K562 (cell line): ENCODE results near the gene CLIP1. TPM values are rescaled to one million over a fixed set of nuclear protein-coding genes. Genes with fewer than 3 reads are reported as not detected.

ENCODE experiments used
- ASH1L ChIP-seq: fragments of 450-650 bp; IDR thresholded peaks from 2 replicates; pipeline ENCODE4 v1.6.1; 2018; ENCODE audit warnings: borderline replicate concordance, mild to moderate bottlenecking, low read depth; ENCODE audit not compliant: partially characterized antibody
- CBFB ChIP-seq: sonication (generic); formaldehyde crosslinking; IDR thresholded peaks from 2 replicates; pipeline ENCODE4 v1.4.0; 2020; ENCODE audit warnings: mild to moderate bottlenecking, missing genetic modification reagents
- CEBPG ChIP-seq, 3 experiments: fragments of 200-800 bp in 1 of 3; sonication (Bioruptor generic) in 1 of 3; sonication (generic) in 1 of 3; formaldehyde crosslinking in 1 of 3; IDR thresholded peaks in 2 of 3; conservative IDR thresholded peaks in 1 of 3; 2 replicates each; pipeline versions ENCODE4 v1.6.1 to v1.8.0; 2016 to 2022; ENCODE audit warnings: missing compliant biosample characterization in 2 of 3, missing genetic modification characterization in 2 of 3, mild to moderate bottlenecking in 1 of 3, missing genetic modification reagents in 1 of 3
- DNMT1 ChIP-seq: fragments of 450-650 bp; IDR thresholded peaks from 2 replicates; pipeline ENCODE4 v1.6.1; 2016; ENCODE audit warnings: antibody characterized with exemption, mild to moderate bottlenecking
- HDGF ChIP-seq: fragments of 450-650 bp; IDR thresholded peaks from 2 replicates; pipeline ENCODE4 v1.6.1; 2016
- IRF2 ChIP-seq: sonication (generic); formaldehyde crosslinking; IDR thresholded peaks from 2 replicates; pipeline ENCODE4 v1.8.1; 2022; ENCODE audit warnings: mild to moderate bottlenecking, missing genetic modification reagents
- NR3C1 ChIP-seq: sonication (generic); formaldehyde crosslinking; IDR thresholded peaks from 2 replicates; pipeline ENCODE4 v1.8.1; 2022; ENCODE audit warnings: missing genetic modification reagents
- PRPF4 ChIP-seq: fragments of 200-400 bp; formaldehyde crosslinking; IDR thresholded peaks from one replicate; pipeline ENCODE4 v1.6.1; 2017; ENCODE audit warnings: low read length, low read depth, mild to moderate bottlenecking; ENCODE audit not compliant: insufficient read depth, poor library complexity, severe bottlenecking
- SP1 ChIP-seq: sonication (generic); formaldehyde crosslinking; IDR thresholded peaks from 2 replicates; pipeline ENCODE4 v1.8.1; 2022; ENCODE audit warnings: mild to moderate bottlenecking, missing genetic modification reagents
- ZC3H11A ChIP-seq: IDR thresholded peaks from 2 replicates; pipeline ENCODE4 v1.6.1; 2012; ENCODE audit warnings: low read depth, low read length, improper control_type of control experiment
- ZNF124 ChIP-seq: sonication (generic); formaldehyde crosslinking; IDR thresholded peaks from 2 replicates; pipeline ENCODE4 v1.8.1; 2022; ENCODE audit warnings: missing genetic modification reagents
- polyA plus RNA-seq, 8 experiments: library from polyadenylated mRNA; depleted of rRNA in 4 of 8; stranded (reverse) in 5 of 8; unstranded in 3 of 8; fragments of >200 nt; fragmentation: Nextera tagmentation in 2 of 8; fragmentation: Illumina TruSeq in 1 of 8; extraction: Ambion mirVana in 2 of 8; extraction: Trizol in 1 of 8; gene quantifications; 2 replicates each; pipeline versions ENCODE4 v1.2.1 to v1.2.3, GENCODE V29; 2011 to 2014; ENCODE audit warnings: inconsistent platforms in 1 of 8, missing spikeins in 1 of 8
- total RNA-seq, 7 experiments: library from RNA; depleted of rRNA in 6 of 7; stranded (reverse); fragments of >200 nt in 6 of 7; fragmentation: Illumina TruSeq in 2 of 7; extraction: Trizol in 2 of 7; gene quantifications; 2 replicates each; pipeline versions ENCODE4 v1.2.1 to v1.2.3, GENCODE V29; 2011 to 2021; ENCODE audit warnings: low replicate concordance in 1 of 7
- TF ChIP-seq, protein P1 (sequence below): fragments of 450-650 bp; formaldehyde crosslinking; IDR thresholded peaks from 2 replicates; pipeline ENCODE4 v1.4.0; 2022; ENCODE audit warnings: missing genetic modification characterization
- TF ChIP-seq, protein P2 (sequence below): fragments of 250-450 bp; sonication (Bioruptor Pico); IDR thresholded peaks from 2 replicates; pipeline ENCODE4 v1.8.0; 2022; ENCODE audit warnings: moderate library complexity, mild to moderate bottlenecking, inconsistent platforms
- TF ChIP-seq, protein P3 (sequence below): fragments of 250-450 bp; sonication (Bioruptor Pico); IDR thresholded peaks from 2 replicates; pipeline ENCODE4 v1.9.0; 2021; ENCODE audit warnings: mild to moderate bottlenecking
- TF ChIP-seq, protein P4 (sequence below): fragments of 250-450 bp; sonication (Bioruptor Pico); IDR thresholded peaks from 2 replicates; pipeline ENCODE4 v1.5.0; 2020; ENCODE audit warnings: mild to moderate bottlenecking, borderline replicate concordance
- TF ChIP-seq, protein P5 (sequence below): sonication (generic); formaldehyde crosslinking; IDR thresholded peaks from 2 replicates; pipeline ENCODE4 v1.8.1; 2022; ENCODE audit warnings: missing genetic modification reagents
- TF ChIP-seq, protein P6 (sequence below): fragments of 450-650 bp; IDR thresholded peaks from 2 replicates; pipeline ENCODE4 v1.6.1; 2017; ENCODE audit warnings: antibody characterized with exemption

CLIP1 gene
- total and polyA plus RNA-seq, 9 of the 15 experiments (the other 6 are each of a cell fraction or from before 2014, with no cell fraction given), result 5.8 to 33.9 (median 27.6) TPM

DNA sequence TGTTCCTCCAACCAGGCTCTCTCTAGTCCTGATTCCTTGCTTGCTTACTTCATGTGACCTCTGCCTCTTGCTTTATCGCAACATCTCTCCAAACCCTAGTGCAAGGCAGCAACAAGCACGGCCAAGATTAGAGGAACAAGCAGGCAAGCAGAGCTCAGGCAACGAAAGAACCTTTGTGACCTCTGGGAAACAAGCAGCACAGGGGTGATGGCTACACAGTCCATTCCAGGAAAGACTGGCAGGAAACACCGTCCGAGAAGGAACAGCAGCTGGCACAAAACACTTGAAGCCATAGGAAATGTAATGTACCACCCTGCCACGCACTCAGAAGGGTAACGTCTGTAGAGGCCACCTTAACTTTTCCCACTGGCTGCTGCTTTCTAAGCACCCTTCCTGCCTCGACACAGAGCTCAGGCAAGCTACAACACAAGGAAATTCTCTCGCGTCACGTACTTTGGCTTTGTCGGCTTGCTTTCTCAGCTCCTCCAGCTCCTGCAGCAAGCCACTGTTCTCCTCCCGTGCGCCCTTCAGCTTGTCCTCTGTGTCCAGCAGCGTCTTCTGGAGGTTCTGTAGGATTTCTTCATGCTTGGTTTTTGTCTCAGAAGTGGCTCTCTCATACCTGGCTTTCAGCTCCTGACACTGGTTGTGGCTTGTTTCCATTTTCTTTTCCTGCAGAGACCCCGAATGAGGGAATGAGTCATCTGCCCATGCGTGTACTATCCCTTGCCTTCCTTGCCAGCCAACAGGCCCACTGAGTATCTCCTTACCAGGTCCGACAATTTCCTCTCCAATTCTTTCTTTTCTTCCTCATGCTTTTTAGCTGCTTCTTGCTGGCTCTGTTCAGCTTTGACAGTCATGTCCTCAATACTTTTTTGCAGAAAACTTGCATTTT lies 94.7 kb downstream of the CLIP1 start (continued):
- TF ChIP-seq, protein P1, sequence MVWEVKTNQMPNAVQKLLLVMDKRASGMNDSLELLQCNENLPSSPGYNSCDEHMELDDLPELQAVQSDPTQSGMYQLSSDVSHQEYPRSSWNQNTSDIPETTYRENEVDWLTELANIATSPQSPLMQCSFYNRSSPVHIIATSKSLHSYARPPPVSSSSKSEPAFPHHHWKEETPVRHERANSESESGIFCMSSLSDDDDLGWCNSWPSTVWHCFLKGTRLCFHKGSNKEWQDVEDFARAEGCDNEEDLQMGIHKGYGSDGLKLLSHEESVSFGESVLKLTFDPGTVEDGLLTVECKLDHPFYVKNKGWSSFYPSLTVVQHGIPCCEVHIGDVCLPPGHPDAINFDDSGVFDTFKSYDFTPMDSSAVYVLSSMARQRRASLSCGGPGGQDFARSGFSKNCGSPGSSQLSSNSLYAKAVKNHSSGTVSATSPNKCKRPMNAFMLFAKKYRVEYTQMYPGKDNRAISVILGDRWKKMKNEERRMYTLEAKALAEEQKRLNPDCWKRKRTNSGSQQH, result no peak
- TF ChIP-seq PRPF4 (no peak), ASH1L (no peak), NR3C1 (no peak), CEBPG (CRISPR knock-in tag; IDR thresholded peaks at IDR 0.05) (no peak), CEBPG (tag; conservative IDR thresholded peaks at IDR 0.05 in 1 of 2, IDR thresholded peaks at IDR 0.05 in 1 of 2) (no peak), CBFB (no peak), ZNF124 (no peak), IRF2 (CRISPR knock-in tag) (no peak), ZC3H11A (no peak), SP1 (CRISPR knock-in tag) (no peak), HDGF (no peak), DNMT1 (no peak)
- TF ChIP-seq, protein P2, sequence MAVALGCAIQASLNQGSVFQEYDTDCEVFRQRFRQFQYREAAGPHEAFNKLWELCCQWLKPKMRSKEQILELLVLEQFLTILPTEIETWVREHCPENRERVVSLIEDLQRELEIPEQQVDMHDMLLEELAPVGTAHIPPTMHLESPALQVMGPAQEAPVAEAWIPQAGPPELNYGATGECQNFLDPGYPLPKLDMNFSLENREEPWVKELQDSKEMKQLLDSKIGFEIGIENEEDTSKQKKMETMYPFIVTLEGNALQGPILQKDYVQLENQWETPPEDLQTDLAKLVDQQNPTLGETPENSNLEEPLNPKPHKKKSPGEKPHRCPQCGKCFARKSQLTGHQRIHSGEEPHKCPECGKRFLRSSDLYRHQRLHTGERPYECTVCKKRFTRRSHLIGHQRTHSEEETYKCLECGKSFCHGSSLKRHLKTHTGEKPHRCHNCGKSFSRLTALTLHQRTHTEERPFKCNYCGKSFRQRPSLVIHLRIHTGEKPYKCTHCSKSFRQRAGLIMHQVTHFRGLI (CRISPR knock-in tag), result no peak
- TF ChIP-seq, protein P3, sequence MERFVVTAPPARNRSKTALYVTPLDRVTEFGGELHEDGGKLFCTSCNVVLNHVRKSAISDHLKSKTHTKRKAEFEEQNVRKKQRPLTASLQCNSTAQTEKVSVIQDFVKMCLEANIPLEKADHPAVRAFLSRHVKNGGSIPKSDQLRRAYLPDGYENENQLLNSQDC (CRISPR knock-in tag), result no peak
- TF ChIP-seq, protein P4, sequence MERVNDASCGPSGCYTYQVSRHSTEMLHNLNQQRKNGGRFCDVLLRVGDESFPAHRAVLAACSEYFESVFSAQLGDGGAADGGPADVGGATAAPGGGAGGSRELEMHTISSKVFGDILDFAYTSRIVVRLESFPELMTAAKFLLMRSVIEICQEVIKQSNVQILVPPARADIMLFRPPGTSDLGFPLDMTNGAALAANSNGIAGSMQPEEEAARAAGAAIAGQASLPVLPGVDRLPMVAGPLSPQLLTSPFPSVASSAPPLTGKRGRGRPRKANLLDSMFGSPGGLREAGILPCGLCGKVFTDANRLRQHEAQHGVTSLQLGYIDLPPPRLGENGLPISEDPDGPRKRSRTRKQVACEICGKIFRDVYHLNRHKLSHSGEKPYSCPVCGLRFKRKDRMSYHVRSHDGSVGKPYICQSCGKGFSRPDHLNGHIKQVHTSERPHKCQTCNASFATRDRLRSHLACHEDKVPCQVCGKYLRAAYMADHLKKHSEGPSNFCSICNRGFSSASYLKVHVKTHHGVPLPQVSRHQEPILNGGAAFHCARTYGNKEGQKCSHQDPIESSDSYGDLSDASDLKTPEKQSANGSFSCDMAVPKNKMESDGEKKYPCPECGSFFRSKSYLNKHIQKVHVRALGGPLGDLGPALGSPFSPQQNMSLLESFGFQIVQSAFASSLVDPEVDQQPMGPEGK (CRISPR knock-in tag), result 0 out of 2 replicates have a peak, but pooled peaks have one; percentile 46
- TF ChIP-seq, protein P5, sequence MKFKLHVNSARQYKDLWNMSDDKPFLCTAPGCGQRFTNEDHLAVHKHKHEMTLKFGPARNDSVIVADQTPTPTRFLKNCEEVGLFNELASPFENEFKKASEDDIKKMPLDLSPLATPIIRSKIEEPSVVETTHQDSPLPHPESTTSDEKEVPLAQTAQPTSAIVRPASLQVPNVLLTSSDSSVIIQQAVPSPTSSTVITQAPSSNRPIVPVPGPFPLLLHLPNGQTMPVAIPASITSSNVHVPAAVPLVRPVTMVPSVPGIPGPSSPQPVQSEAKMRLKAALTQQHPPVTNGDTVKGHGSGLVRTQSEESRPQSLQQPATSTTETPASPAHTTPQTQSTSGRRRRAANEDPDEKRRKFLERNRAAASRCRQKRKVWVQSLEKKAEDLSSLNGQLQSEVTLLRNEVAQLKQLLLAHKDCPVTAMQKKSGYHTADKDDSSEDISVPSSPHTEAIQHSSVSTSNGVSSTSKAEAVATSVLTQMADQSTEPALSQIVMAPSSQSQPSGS (CRISPR knock-in tag), result no peak
- TF ChIP-seq, protein P6, sequence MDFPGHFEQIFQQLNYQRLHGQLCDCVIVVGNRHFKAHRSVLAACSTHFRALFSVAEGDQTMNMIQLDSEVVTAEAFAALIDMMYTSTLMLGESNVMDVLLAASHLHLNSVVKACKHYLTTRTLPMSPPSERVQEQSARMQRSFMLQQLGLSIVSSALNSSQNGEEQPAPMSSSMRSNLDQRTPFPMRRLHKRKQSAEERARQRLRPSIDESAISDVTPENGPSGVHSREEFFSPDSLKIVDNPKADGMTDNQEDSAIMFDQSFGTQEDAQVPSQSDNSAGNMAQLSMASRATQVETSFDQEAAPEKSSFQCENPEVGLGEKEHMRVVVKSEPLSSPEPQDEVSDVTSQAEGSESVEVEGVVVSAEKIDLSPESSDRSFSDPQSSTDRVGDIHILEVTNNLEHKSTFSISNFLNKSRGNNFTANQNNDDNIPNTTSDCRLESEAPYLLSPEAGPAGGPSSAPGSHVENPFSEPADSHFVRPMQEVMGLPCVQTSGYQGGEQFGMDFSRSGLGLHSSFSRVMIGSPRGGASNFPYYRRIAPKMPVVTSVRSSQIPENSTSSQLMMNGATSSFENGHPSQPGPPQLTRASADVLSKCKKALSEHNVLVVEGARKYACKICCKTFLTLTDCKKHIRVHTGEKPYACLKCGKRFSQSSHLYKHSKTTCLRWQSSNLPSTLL, result no peak
